ENCODE results near the gene UBE2G2. TPM values are rescaled to one million over a fixed set of nuclear protein-coding genes. Genes with fewer than 3 reads are reported as not detected.

The UBE2G2 gene
- total and polyA plus RNA-seq, 2 donors (not counting 3 experiments of a cell fraction or from before 2014, with no cell fraction given): 95.0 to 114 TPM

- H3K79me2 ChIP-seq (ENCODE audit: control insufficient read depth, insufficient read depth, low read length): no peaks in the 10 kb centered on the region
- no peak overlapping the region for H2AFZ ChIP-seq (ENCODE audit: low read depth, low read length)
- no peak overlapping the region for H3K27ac ChIP-seq (ENCODE audit: insufficient read depth, low read depth, low read length)
- H3K9me3 ChIP-seq (replicated peaks; ENCODE audit: control insufficient read depth, insufficient read depth, low read length): no peaks in the 10 kb centered on the region
- H3K36me3 ChIP-seq (ENCODE audit: control insufficient read depth in 2 of 2, extremely low read depth in 1 of 2, insufficient read depth in 2 of 2, low read length in 2 of 2): no peaks in the 10 kb centered on the region
- POLR2A ChIA-PET: no interaction called here
- peaks cover 32 to 43% of the 10 kb centered on the region in 2 experiments for H3K27me3 ChIP-seq (ENCODE audit: control insufficient read depth in 2 of 2, insufficient read depth in 2 of 2, low read length in 2 of 2)
- H4K20me1 ChIP-seq (replicated peaks; ENCODE audit: control insufficient read depth, extremely low read depth, insufficient read depth, low read length): no peaks in the 10 kb centered on the region
- dilution Hi-C loops (cut with MboI; ENCODE audit: extremely low pct_ligation_motif_present, low sequenced_read_pairs): no loop called here
- intact Hi-C loops (cut with micrococcal nuclease): no loop called here
- no TSS peak for BruUV-seq (replicated peaks)
- no peak overlapping the region for H3K9ac ChIP-seq (replicated peaks; ENCODE audit: extremely low read depth, insufficient read depth, low read length)
- TF ChIP-seq GATA2 (IDR thresholded peaks at IDR 0.05; ENCODE audit: insufficient read depth, insufficient read length, low read depth, low read length) (no peak), MYC (IDR thresholded peaks at IDR 0.05; ENCODE audit: low read depth, low read length) (no peak), FOS (IDR thresholded peaks at IDR 0.05; ENCODE audit: borderline replicate concordance, insufficient read depth, low read length) (no peak), CTCF (IDR thresholded peaks at IDR 0.05; ENCODE audit: extremely low read depth in 1 of 2, insufficient read depth in 1 of 2, low read depth in 1 of 2, low read length in 2 of 2) (no peak), POLR2AphosphoS5 (IDR thresholded peaks at IDR 0.05; ENCODE audit: insufficient read depth, low read depth, low read length) (no peak), EZH2 (IDR thresholded peaks at IDR 0.05; ENCODE audit: borderline replicate concordance, low read depth, low read length, severe bottlenecking) (no peak), JUN (IDR thresholded peaks at IDR 0.05; ENCODE audit: borderline replicate concordance, insufficient read depth, insufficient read length, low read depth) (no peak), MAX (IDR thresholded peaks at IDR 0.05; ENCODE audit: insufficient read depth, insufficient read length) (no peak), POLR2A (IDR thresholded peaks at IDR 0.05; ENCODE audit: low read depth, low read length) (no peak)
- H3K4me2 ChIP-seq (ENCODE audit: insufficient read depth, low read length): no peak overlapping the region
- FAIRE-seq (no peak), DNase-seq (ENCODE audit: low read depth, low spot score) (no peak)
- no peaks in the 10 kb centered on the region for H3K4me1 ChIP-seq (ENCODE audit: control insufficient read depth, extremely low read depth, insufficient read depth, low read length)
- H3K4me3 ChIP-seq (replicated peaks in 1 of 3; ENCODE audit: insufficient read depth in 1 of 3, low read depth in 1 of 3, low read length in 3 of 3): no peak overlapping the region
- CTCF ChIA-PET: interaction anchor here (0.8 to 1.1 kb wide), 2 partner anchors 16 to 18 kb away, joined by 3 to 4 read pairs; no protein-coding TSS in a partner anchor
- no peaks in the 10 kb centered on the region for H3K9me1 ChIP-seq (replicated peaks; ENCODE audit: control insufficient read depth, extremely low read depth, insufficient read depth, low read length)
These were observed 76.7 kb downstream of the UBE2G2 start for GRCh38 chr21:44724926-44725325.
